ENCODE results near the gene PPP2R5A.
"Not testable (repeated sequence)": the region's sequence is repeated elsewhere in the genome, so short reads cannot be mapped to it uniquely, and the experiment has no call there.

The PPP2R5A gene

GRCh38 chr1:212267460-212267859, 17.8 kb upstream of the PPP2R5A start:
- no peak for DNase-seq (ENCODE audit: low spot score)

- DNase-seq (ENCODE audit: low spot score): no peak
Measured at GRCh38 chr1:212269306-212269705, 15.9 kb upstream of the PPP2R5A start.

GRCh38 chr1:212270564-212270963, 14.6 kb upstream of the PPP2R5A start:
- no peak for DNase-seq (ENCODE audit: low spot score)

GRCh38 chr1:212271234-212271633, 14.0 kb upstream of the PPP2R5A start:
- DNase-seq (ENCODE audit: low spot score): no peak

GRCh38 chr1:212271823-212272485, 13.3 kb upstream of the PPP2R5A start:
- no peak for DNase-seq (ENCODE audit: low spot score)

- DNase-seq (ENCODE audit: low spot score): no peak
Measured at GRCh38 chr1:212281590-212281989, 3.6 kb upstream of the PPP2R5A start.

GRCh38 chr1:212283741-212284140, 1.5 kb upstream of the PPP2R5A start:
- no peak for DNase-seq (ENCODE audit: low spot score)

- no peak for DNase-seq (ENCODE audit: low spot score)
Measured at GRCh38 chr1:212284332-212284743, 872 bp upstream of the PPP2R5A start.

GRCh38 chr1:212285685-212286555, 710 bp downstream of the PPP2R5A start:
- peak; percentile 80 for DNase-seq (ENCODE audit: low spot score)

GRCh38 chr1:212286556-212287131, 1.4 kb downstream of the PPP2R5A start:
- DNase-seq (ENCODE audit: low spot score): no peak

- no peak for DNase-seq (ENCODE audit: low spot score)
Measured at GRCh38 chr1:212287261-212287895, 2.2 kb downstream of the PPP2R5A start.

GRCh38 chr1:212287995-212288394, 2.8 kb downstream of the PPP2R5A start:
- not testable (repeated sequence) for DNase-seq (ENCODE audit: low spot score)

- DNase-seq (ENCODE audit: low spot score): no peak
Measured at GRCh38 chr1:212288615-212289014, 3.4 kb downstream of the PPP2R5A start.

- no peak for DNase-seq (ENCODE audit: low spot score)
Measured at GRCh38 chr1:212289262-212290077, 4.3 kb downstream of the PPP2R5A start.

GRCh38 chr1:212290608-212291007, 5.4 kb downstream of the PPP2R5A start:
- no peak for DNase-seq (ENCODE audit: low spot score)

- DNase-seq (ENCODE audit: low spot score): no peak
Measured at GRCh38 chr1:212291505-212292134, 6.4 kb downstream of the PPP2R5A start.

- DNase-seq (ENCODE audit: low spot score): no peak
Measured at GRCh38 chr1:212292250-212293105, 7.3 kb downstream of the PPP2R5A start.

- no peak for DNase-seq (ENCODE audit: low spot score)
Measured at GRCh38 chr1:212293579-212293978, 8.4 kb downstream of the PPP2R5A start.

- DNase-seq (ENCODE audit: low spot score): no peak
Measured at GRCh38 chr1:212294983-212295382, 9.8 kb downstream of the PPP2R5A start.

GRCh38 chr1:212295579-212295978, 10.4 kb downstream of the PPP2R5A start:
- DNase-seq (ENCODE audit: low spot score): no peak
